Thyroid gland (tissue), 4 donors: ENCODE measurements around the gene CSNK2A2. TPM values are rescaled to one million over a fixed set of nuclear protein-coding genes. Genes with fewer than 3 reads are reported as not detected.

ENCODE experiments used
- DNase-seq, 2 donors: peaks; one replicate each; pipeline ENCODE4 v3.0.0-alpha.2; 2019
- H3K27ac ChIP-seq, 3 donors: fragments of 200-600 bp; sonication (generic); 1 replicate in 2 of 3; 2 replicates in 1 of 3; pipeline ENCODE4 v1.5.1; 2016 to 2019; ENCODE audit warnings: mild to moderate bottlenecking in 1 of 3, moderate library complexity in 1 of 3
- H3K27me3 ChIP-seq: fragments of 200-600 bp; sonication (generic); one replicate; pipeline ENCODE4 v1.5.1; 2019
- H3K36me3 ChIP-seq, 2 donors: fragments of 200-600 bp; sonication (generic); one replicate each; pipeline ENCODE4 v1.5.1; 2016 to 2019
- H3K4me1 ChIP-seq, 2 donors: fragments of 200-600 bp; sonication (generic); one replicate each; pipeline ENCODE4 v1.5.1; 2017 to 2019
- H3K4me3 ChIP-seq, 3 donors: fragments of 200-600 bp; sonication (generic); replicated peaks in 1 of 3; 1 replicate in 2 of 3; 2 replicates in 1 of 3; pipeline ENCODE4 v1.5.1; 2016; ENCODE audit warnings: mild to moderate bottlenecking in 1 of 3
- H3K9me3 ChIP-seq: fragments of 200-600 bp; sonication (generic); one replicate; pipeline ENCODE4 v1.5.1; 2017
- POLR2A ChIP-seq, 2 donors: fragments of 450-650 bp; IDR thresholded peaks; one replicate each; pipeline ENCODE4 v1.6.1; 2017; ENCODE audit warnings: antibody characterized with exemption in 2 of 2, mild to moderate bottlenecking in 2 of 2, moderate library complexity in 1 of 2
- WGBS, 2 donors: methylation state at CpG; one replicate each; pipeline ENCODE4 v1.1.5; 2017; 5-methylcytosine and 5-hydroxymethylcytosine counted together
- intact Hi-C: fragments of 100-400 bp; cut with DNase I; formaldehyde crosslinking; loops from one replicate; pipeline ENCODE4 v1.15.1; 2023
- total RNA-seq, 4 donors: library from RNA; depleted of rRNA; stranded (reverse); fragments of >200 nt; gene quantifications; one replicate each; pipeline ENCODE4 v1.2.3, GENCODE V29; 2016
- TF ChIP-seq, protein P1 (sequence below), 6 experiments: fragments of 200-600 bp in 3 of 6; fragments of 450-650 bp in 3 of 6; sonication (generic) in 3 of 6; IDR thresholded peaks; one replicate each; pipeline ENCODE4 v1.5.1; 2016 to 2019; ENCODE audit warnings: antibody characterized with exemption in 6 of 6, mild to moderate bottlenecking in 2 of 6, inconsistent platforms in 1 of 6, moderate library complexity in 1 of 6

Gene CSNK2A2
- total RNA-seq, 4 donors from 2014 or later, result 26.0 to 41.0 (median 33.9) TPM

GRCh38 chr16:58158725-58159124, 39.2 kb downstream of the CSNK2A2 start:
- no peak overlapping the region for H3K27ac ChIP-seq
- peaks cover 22 to 39% of the 10 kb centered on the region in 2 donors for H3K36me3 ChIP-seq
- DNase-seq, result no peak
- H3K4me1 ChIP-seq, result no peaks in the 10 kb centered on the region
- no peaks in the 10 kb centered on the region for H3K9me3 ChIP-seq
- H3K4me3 ChIP-seq, result no peak overlapping the region
- 93 to 98% methylated on average over 3 of the region's 3 CpGs for WGBS, 2 donors
- no peak for TF ChIP-seq POLR2A (IDR thresholded peaks at IDR 0.05)
- TF ChIP-seq, protein P1, sequence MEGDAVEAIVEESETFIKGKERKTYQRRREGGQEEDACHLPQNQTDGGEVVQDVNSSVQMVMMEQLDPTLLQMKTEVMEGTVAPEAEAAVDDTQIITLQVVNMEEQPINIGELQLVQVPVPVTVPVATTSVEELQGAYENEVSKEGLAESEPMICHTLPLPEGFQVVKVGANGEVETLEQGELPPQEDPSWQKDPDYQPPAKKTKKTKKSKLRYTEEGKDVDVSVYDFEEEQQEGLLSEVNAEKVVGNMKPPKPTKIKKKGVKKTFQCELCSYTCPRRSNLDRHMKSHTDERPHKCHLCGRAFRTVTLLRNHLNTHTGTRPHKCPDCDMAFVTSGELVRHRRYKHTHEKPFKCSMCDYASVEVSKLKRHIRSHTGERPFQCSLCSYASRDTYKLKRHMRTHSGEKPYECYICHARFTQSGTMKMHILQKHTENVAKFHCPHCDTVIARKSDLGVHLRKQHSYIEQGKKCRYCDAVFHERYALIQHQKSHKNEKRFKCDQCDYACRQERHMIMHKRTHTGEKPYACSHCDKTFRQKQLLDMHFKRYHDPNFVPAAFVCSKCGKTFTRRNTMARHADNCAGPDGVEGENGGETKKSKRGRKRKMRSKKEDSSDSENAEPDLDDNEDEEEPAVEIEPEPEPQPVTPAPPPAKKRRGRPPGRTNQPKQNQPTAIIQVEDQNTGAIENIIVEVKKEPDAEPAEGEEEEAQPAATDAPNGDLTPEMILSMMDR (IDR thresholded peaks at IDR 0.05), result no peak
- H3K27me3 ChIP-seq, result no peaks in the 10 kb centered on the region
- intact Hi-C loops, result no loop called here

GRCh38 chr16:58157951-58158540, 39.9 kb downstream of the CSNK2A2 start:
- H3K4me3 ChIP-seq, result no peak overlapping the region
- 87% methylated on average over 29 of the region's 29 CpGs for WGBS, 2 donors
- no peak overlapping the region for H3K27ac ChIP-seq
- TF ChIP-seq, protein P1 (IDR thresholded peaks at IDR 0.05), result no peak
- no peak for TF ChIP-seq POLR2A (IDR thresholded peaks at IDR 0.05)
- intact Hi-C loops, result no loop called here
- no peaks in the 10 kb centered on the region for H3K4me1 ChIP-seq
- H3K27me3 ChIP-seq, result no peaks in the 10 kb centered on the region
- peaks cover 16 to 32% of the 10 kb centered on the region in 2 donors for H3K36me3 ChIP-seq
- no peak for DNase-seq
- H3K9me3 ChIP-seq, result no peaks in the 10 kb centered on the region

GRCh38 chr16:58157239-58157638, 40.7 kb downstream of the CSNK2A2 start:
- no peak for DNase-seq
- WGBS, 2 donors, result 40 to 59% methylated on average over 2 of the region's 2 CpGs
- H3K4me3 ChIP-seq, result no peak overlapping the region
- H3K27me3 ChIP-seq, result no peaks in the 10 kb centered on the region
- H3K36me3 ChIP-seq, result peaks cover 9 to 24% of the 10 kb centered on the region in 2 donors
- H3K4me1 ChIP-seq, result no peaks in the 10 kb centered on the region
- no peak for TF ChIP-seq POLR2A (IDR thresholded peaks at IDR 0.05)
- TF ChIP-seq, protein P1 (IDR thresholded peaks at IDR 0.05), result no peak
- no peaks in the 10 kb centered on the region for H3K9me3 ChIP-seq
- intact Hi-C loops, result no loop called here
- no peak overlapping the region for H3K27ac ChIP-seq

GRCh38 chr16:58155839-58156238, 42.1 kb downstream of the CSNK2A2 start:
- H3K4me3 ChIP-seq, result no peak overlapping the region
- H3K27me3 ChIP-seq, result no peaks in the 10 kb centered on the region
- H3K4me1 ChIP-seq, result no peaks in the 10 kb centered on the region
- TF ChIP-seq, protein P1 (IDR thresholded peaks at IDR 0.05), result no peak
- TF ChIP-seq POLR2A (IDR thresholded peaks at IDR 0.05), result no peak
- H3K27ac ChIP-seq, result no peak overlapping the region
- H3K9me3 ChIP-seq, result no peaks in the 10 kb centered on the region
- intact Hi-C loops, result no loop called here
- WGBS, 2 donors, result 75 to 78% methylated on average over 2 of the region's 2 CpGs
- peaks cover 0 to 13% of the 10 kb centered on the region in 2 donors for H3K36me3 ChIP-seq
- no peak for DNase-seq

DNA sequence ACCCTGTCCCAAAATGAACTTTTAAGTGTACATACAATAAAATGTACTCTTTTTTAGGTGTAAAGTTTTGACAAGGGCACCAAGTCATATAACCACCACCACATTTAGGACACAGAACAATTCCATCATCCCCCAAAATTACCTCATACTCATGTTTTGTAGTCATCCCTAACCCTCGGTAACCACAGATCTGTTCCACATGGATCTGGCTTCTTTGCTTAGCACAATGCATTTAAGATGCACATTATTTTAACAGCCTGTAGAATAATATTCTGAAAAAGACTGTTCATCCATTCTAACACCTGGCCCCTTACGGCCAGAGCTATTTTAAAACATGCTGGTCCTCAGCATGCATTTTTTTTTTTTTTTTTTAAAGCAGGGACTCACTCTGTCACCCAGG, 43.6 kb downstream of the CSNK2A2 start:
- H3K9me3 ChIP-seq, result no peaks in the 10 kb centered on the region
- no peaks in the 10 kb centered on the region for H3K36me3 ChIP-seq
- no peak for TF ChIP-seq POLR2A (IDR thresholded peaks at IDR 0.05)
- TF ChIP-seq, protein P1 (IDR thresholded peaks at IDR 0.05), result no peak
- intact Hi-C loops, result no loop called here
- 91 to 92% methylated on average over 2 of the region's 2 CpGs for WGBS, 2 donors
- H3K27ac ChIP-seq, result no peak overlapping the region
- no peaks in the 10 kb centered on the region for H3K27me3 ChIP-seq
- DNase-seq, result no peak
- H3K4me3 ChIP-seq, result no peak overlapping the region
- H3K4me1 ChIP-seq, result no peaks in the 10 kb centered on the region
